IMR-90 (cell line): ENCODE measurements around the gene PIWIL4. TPM values are rescaled to one million over a fixed set of nuclear protein-coding genes. Genes with fewer than 3 reads are reported as not detected.
A peak's percentile ranks its signal among the peaks of the same experiment; 100 is the strongest.

Experiments used
- ATAC-seq: fragments of 200-7000 bp; cut with Tn5 transposase; 2 replicates; pipeline ENCODE4 v1.9.1; 2020; ENCODE audit warnings: low read depth, mild to moderate bottlenecking, moderate library complexity
- BruUV-seq: library from RNA; stranded (reverse); fragments of 400-500 nt; replicated peaks from 2 replicates; lab custom pipeline; 2021; lab: Mats Ljungman, UMichigan
- CTCF ChIA-PET: fragments of 300-600 bp; formaldehyde crosslinking; extraction: SDS; loops from one replicate; lab custom pipeline; 2021; ENCODE audit warnings: antibody characterized with exemption; lab: Yijun Ruan, JAX
- POLR2A ChIA-PET: fragments of 300-600 bp; sonication (Branson Sonifier 250); formaldehyde crosslinking; loops from one replicate; lab custom pipeline; 2022; ENCODE audit warnings: antibody characterized with exemption; ENCODE audit not compliant: unreplicated experiment; lab: Charles Lee
- DNase-seq: peaks from one replicate; pipeline ENCODE4 v3.0.0; 2013
- H2AFZ ChIP-seq: replicated peaks from 2 replicates; pipeline ENCODE3; 2013; ENCODE audit warnings: low read length, mild to moderate bottlenecking; ENCODE audit not compliant: poor library complexity
- H2AK5ac ChIP-seq: 2 replicates; pipeline ENCODE4 v1.6.1; 2013; ENCODE audit warnings: low read depth, low read length, inconsistent platforms
- H2AK9ac ChIP-seq: replicated peaks from 2 replicates; pipeline ENCODE3; 2013; ENCODE audit warnings: mild to moderate bottlenecking, low read depth, low read length, moderate library complexity; ENCODE audit not compliant: poor library complexity
- H2BK120ac ChIP-seq: 2 replicates; pipeline ENCODE4 v1.6.1; 2013; ENCODE audit warnings: low read depth, low read length, inconsistent platforms
- H2BK15ac ChIP-seq: 3 replicates; pipeline ENCODE4 v1.6.1; 2013; ENCODE audit warnings: low read depth, low read length, inconsistent platforms
- H2BK20ac ChIP-seq: 2 replicates; pipeline ENCODE4 v1.6.1; 2013; ENCODE audit warnings: low read depth, mild to moderate bottlenecking, inconsistent platforms, low read length, moderate library complexity
- H2BK5ac ChIP-seq: 2 replicates; pipeline ENCODE4 v1.6.1; 2013; ENCODE audit warnings: mild to moderate bottlenecking, low read depth, low read length, inconsistent platforms; ENCODE audit not compliant: poor library complexity, severe bottlenecking
- H3K14ac ChIP-seq: replicated peaks from 2 replicates; pipeline ENCODE4 v1.6.1; 2013; ENCODE audit warnings: low read depth, low read length, inconsistent platforms
- H3K18ac ChIP-seq: 2 replicates; pipeline ENCODE4 v1.6.1; 2013; ENCODE audit warnings: low read depth, low read length, control low read depth
- H3K23ac ChIP-seq: 2 replicates; pipeline ENCODE4 v1.6.1; 2013; ENCODE audit warnings: low read depth, low read length, inconsistent platforms
- H3K27ac ChIP-seq: 2 replicates; pipeline ENCODE4 v1.5.1; 2013; ENCODE audit warnings: mild to moderate bottlenecking, control low read depth, low read length; ENCODE audit not compliant: insufficient read depth
- H3K27me3 ChIP-seq: 2 replicates; pipeline ENCODE4 v1.6.1; 2013; ENCODE audit warnings: low read length; ENCODE audit not compliant: control insufficient read depth, insufficient read depth
- H3K36me3 ChIP-seq: 2 replicates; pipeline ENCODE4 v1.6.1; 2013; ENCODE audit warnings: low read length, mixed read lengths; ENCODE audit not compliant: control insufficient read depth, insufficient read depth
- H3K4ac ChIP-seq: 2 replicates; pipeline ENCODE4 v1.6.1; 2013; ENCODE audit warnings: low read depth, low read length, inconsistent platforms
- H3K4me1 ChIP-seq: 2 replicates; pipeline ENCODE4 v1.6.1; 2013; ENCODE audit warnings: low read length, mixed read lengths; ENCODE audit not compliant: control insufficient read depth, insufficient read depth
- H3K4me2 ChIP-seq: 2 replicates; pipeline ENCODE4 v1.6.1; 2013; ENCODE audit warnings: low read depth, mild to moderate bottlenecking, control low read depth, low read length, moderate library complexity
- H3K4me3 ChIP-seq: 2 replicates; pipeline ENCODE4 v1.5.1; 2013; ENCODE audit warnings: low read depth, mild to moderate bottlenecking, control low read depth, low read length, moderate library complexity; ENCODE audit not compliant: insufficient read depth
- H3K56ac ChIP-seq: 2 replicates; pipeline ENCODE4 v1.6.1; 2013; ENCODE audit warnings: low read length, inconsistent platforms; ENCODE audit not compliant: insufficient read depth; ENCODE audit errors: extremely low read depth
- H3K79me1 ChIP-seq, 2 experiments: 2 replicates each; pipeline ENCODE4 v1.6.1; 2013; ENCODE audit warnings: low read length in 2 of 2, inconsistent platforms in 1 of 2, low read depth in 1 of 2
- H3K9ac ChIP-seq: 2 replicates; pipeline ENCODE4 v1.6.1; 2013; ENCODE audit warnings: low read depth, low read length, control low read depth
- H3K9me1 ChIP-seq: 2 replicates; pipeline ENCODE4 v1.6.1; 2013; ENCODE audit warnings: low read length, inconsistent platforms; ENCODE audit not compliant: insufficient read depth
- H3K9me3 ChIP-seq: 2 replicates; pipeline ENCODE4 v1.6.1; 2013; ENCODE audit warnings: low read length; ENCODE audit not compliant: control insufficient read depth, insufficient read depth
- H4K20me1 ChIP-seq: 2 replicates; pipeline ENCODE4 v1.6.1; 2013; ENCODE audit warnings: low read length, inconsistent platforms; ENCODE audit not compliant: insufficient read depth
- H4K5ac ChIP-seq: 2 replicates; pipeline ENCODE4 v1.6.1; 2013; ENCODE audit warnings: mild to moderate bottlenecking, low read depth, low read length, control low read depth
- H4K8ac ChIP-seq, 2 experiments: 2 replicates each; pipeline ENCODE4 v1.6.1; 2013; ENCODE audit warnings: low read depth in 2 of 2, low read length in 2 of 2, control low read depth in 1 of 2, inconsistent platforms in 1 of 2
- H4K91ac ChIP-seq: 2 replicates; pipeline ENCODE4 v1.6.1; 2013; ENCODE audit warnings: low read depth, low read length, inconsistent platforms; ENCODE audit not compliant: insufficient read depth
- BHLHE40 ChIP-seq: fragments of 150-350 bp; IDR thresholded peaks from 2 replicates; pipeline ENCODE4 v1.6.1; 2016; ENCODE audit warnings: mild to moderate bottlenecking, low read depth, low read length
- CEBPB ChIP-seq: IDR thresholded peaks from 2 replicates; pipeline ENCODE4 v1.6.1; 2012; ENCODE audit warnings: low read depth, low read length, improper control_type of control experiment
- FOS ChIP-seq: fragments of 150-350 bp; IDR thresholded peaks from 2 replicates; pipeline ENCODE4 v1.6.1; 2016; ENCODE audit warnings: low read depth, low read length
- MAFK ChIP-seq: IDR thresholded peaks from 2 replicates; pipeline ENCODE4 v1.6.1; 2012; ENCODE audit warnings: low read depth, low read length, improper control_type of control experiment
- MAZ ChIP-seq: IDR thresholded peaks from 2 replicates; pipeline ENCODE4 v1.6.1; 2012; ENCODE audit warnings: low read depth, mild to moderate bottlenecking, low read length, improper control_type of control experiment, moderate library complexity, borderline replicate concordance
- MXI1 ChIP-seq: IDR thresholded peaks from 2 replicates; pipeline ENCODE4 v1.6.1; 2012; ENCODE audit warnings: low read depth, mild to moderate bottlenecking, low read length, moderate library complexity, borderline replicate concordance
- NFE2L2 ChIP-seq: fragments of 150-350 bp; IDR thresholded peaks from 2 replicates; pipeline ENCODE4 v1.6.1; 2016; ENCODE audit warnings: low read depth, mild to moderate bottlenecking, low read length
- POLR2A ChIP-seq: IDR thresholded peaks from 2 replicates; pipeline ENCODE4 v1.6.1; 2012; ENCODE audit warnings: mild to moderate bottlenecking, low read depth, low read length
- RAD21 ChIP-seq: IDR thresholded peaks from 2 replicates; pipeline ENCODE4 v1.6.1; 2012; ENCODE audit warnings: low read length, improper control_type of control experiment
- RCOR1 ChIP-seq: IDR thresholded peaks from 2 replicates; pipeline ENCODE4 v1.6.1; 2012; ENCODE audit warnings: mild to moderate bottlenecking, low read length, improper control_type of control experiment; ENCODE audit not compliant: insufficient replicate concordance
- RFX5 ChIP-seq: IDR thresholded peaks from 2 replicates; pipeline ENCODE4 v1.8.0; 2012; ENCODE audit warnings: low read depth, mild to moderate bottlenecking, low read length, moderate library complexity
- SMC3 ChIP-seq: fragments of 150-350 bp; IDR thresholded peaks from 2 replicates; pipeline ENCODE4 v1.6.1; 2016; ENCODE audit warnings: low read depth, mild to moderate bottlenecking, antibody characterized with exemption, low read length, moderate library complexity
- WGBS, 2 experiments: methylation state at CpG; one replicate each; pipeline versions ENCODE4 v1.1.5 to v1.1.7; 2013; ENCODE audit warnings: missing lambda C conversion rate in 2 of 2; ENCODE audit not compliant: insufficient read length in 1 of 2; ENCODE audit errors: extremely low coverage in 2 of 2; 5-methylcytosine and 5-hydroxymethylcytosine counted together
- dilution Hi-C: fragments of 300-500 bp; cut with HindIII; formaldehyde crosslinking; loops from one replicate; pipeline ENCODE4 v1.14.3; 2018; ENCODE audit warnings: low sequenced_read_pairs; ENCODE audit not compliant: unreplicated experiment
- in situ Hi-C: fragments of 300-500 bp; cut with MboI; formaldehyde crosslinking; loops from 3 replicates; pipeline ENCODE4 v1.14.3; 2019; ENCODE audit warnings: low sequenced_read_pairs, inconsistent platforms, mixed read lengths
- intact Hi-C: fragments of 100-400 bp; cut with micrococcal nuclease; formaldehyde crosslinking; loops from 2 replicates; pipeline ENCODE4 v1.10.0; 2022
- polyA plus RNA-seq, 3 experiments: library from polyadenylated mRNA; depleted of rRNA; stranded (reverse); fragments of >200 nt; gene quantifications; 2 replicates each; pipeline ENCODE4 v1.2.3, GENCODE V29; 2012; ENCODE audit warnings: low replicate concordance in 1 of 3
- total RNA-seq: library from RNA; depleted of rRNA; stranded (reverse); fragments of >200 nt; gene quantifications from 2 replicates; pipeline ENCODE4 v1.2.3, GENCODE V29; 2012
- TF ChIP-seq, protein P1 (sequence below): fragments of 150-350 bp; IDR thresholded peaks from 2 replicates; pipeline ENCODE4 v1.6.1; 2016; ENCODE audit warnings: low read depth, mild to moderate bottlenecking, low read length, moderate library complexity, borderline replicate concordance
- TF ChIP-seq, protein P2 (sequence below): fragments of 150-350 bp; IDR thresholded peaks from 2 replicates; pipeline ENCODE4 v1.6.1; 2017; ENCODE audit warnings: mild to moderate bottlenecking, antibody characterized with exemption, low read length, low read depth
- TF ChIP-seq, protein P3 (sequence below): conservative IDR thresholded peaks from 2 replicates; pipeline ENCODE4 v1.5.1; 2012; ENCODE audit warnings: mild to moderate bottlenecking, low read depth, low read length, improper control_type of control experiment

The PIWIL4 gene
- total and polyA plus RNA-seq, 2 of the 4 experiments (the other 2 are of a cell fraction), result 0.72 to 1.3 TPM

DNA sequence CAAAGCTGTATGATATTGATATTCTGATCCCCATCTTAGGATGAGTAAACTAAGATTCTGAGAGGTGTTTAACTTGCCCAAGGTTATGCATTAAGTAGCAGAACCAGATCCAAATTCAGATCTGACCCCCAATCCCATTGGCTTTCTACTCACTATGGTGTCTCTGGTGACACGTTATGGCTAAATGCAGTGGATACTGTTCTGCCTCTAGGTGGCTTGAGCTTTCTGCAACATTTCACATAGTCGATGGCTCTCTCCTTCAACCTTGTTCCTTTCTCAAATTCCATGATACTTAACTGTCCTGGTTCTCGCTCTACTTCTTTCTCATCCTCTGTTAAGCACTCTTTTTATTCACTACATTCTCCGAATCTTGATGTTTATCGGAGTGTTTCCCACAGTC, 45.5 kb upstream of the PIWIL4 start:
- no peak overlapping the region for H3K23ac ChIP-seq
- H2AK5ac ChIP-seq, result no peak overlapping the region
- H4K20me1 ChIP-seq, result no peaks in the 10 kb centered on the region
- H3K4me2 ChIP-seq, result no peak overlapping the region
- H4K91ac ChIP-seq, result no peak overlapping the region
- H3K36me3 ChIP-seq, result no peaks in the 10 kb centered on the region
- H3K4ac ChIP-seq, result no peak overlapping the region
- no peak overlapping the region for H3K56ac ChIP-seq
- no peak overlapping the region for H2BK15ac ChIP-seq
- H4K8ac ChIP-seq, result no peak overlapping the region
- no peak overlapping the region for H3K4me3 ChIP-seq
- no peak for TF ChIP-seq RFX5
- TF ChIP-seq MAZ, result no peak
- no peak for TF ChIP-seq NFE2L2
- no peak for TF ChIP-seq BHLHE40
- TF ChIP-seq SMC3, result 0 out of 2 replicates have a peak, but pooled peaks have one; percentile 28
- TF ChIP-seq MAFK, result no peak
- TF ChIP-seq FOS, result no peak
- TF ChIP-seq, protein P1, sequence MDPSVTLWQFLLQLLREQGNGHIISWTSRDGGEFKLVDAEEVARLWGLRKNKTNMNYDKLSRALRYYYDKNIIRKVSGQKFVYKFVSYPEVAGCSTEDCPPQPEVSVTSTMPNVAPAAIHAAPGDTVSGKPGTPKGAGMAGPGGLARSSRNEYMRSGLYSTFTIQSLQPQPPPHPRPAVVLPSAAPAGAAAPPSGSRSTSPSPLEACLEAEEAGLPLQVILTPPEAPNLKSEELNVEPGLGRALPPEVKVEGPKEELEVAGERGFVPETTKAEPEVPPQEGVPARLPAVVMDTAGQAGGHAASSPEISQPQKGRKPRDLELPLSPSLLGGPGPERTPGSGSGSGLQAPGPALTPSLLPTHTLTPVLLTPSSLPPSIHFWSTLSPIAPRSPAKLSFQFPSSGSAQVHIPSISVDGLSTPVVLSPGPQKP, result no peak
- no peak for TF ChIP-seq CEBPB
- TF ChIP-seq, protein P2, sequence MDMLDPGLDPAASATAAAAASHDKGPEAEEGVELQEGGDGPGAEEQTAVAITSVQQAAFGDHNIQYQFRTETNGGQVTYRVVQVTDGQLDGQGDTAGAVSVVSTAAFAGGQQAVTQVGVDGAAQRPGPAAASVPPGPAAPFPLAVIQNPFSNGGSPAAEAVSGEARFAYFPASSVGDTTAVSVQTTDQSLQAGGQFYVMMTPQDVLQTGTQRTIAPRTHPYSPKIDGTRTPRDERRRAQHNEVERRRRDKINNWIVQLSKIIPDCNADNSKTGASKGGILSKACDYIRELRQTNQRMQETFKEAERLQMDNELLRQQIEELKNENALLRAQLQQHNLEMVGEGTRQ, result no peak
- no peak for TF ChIP-seq MXI1
- TF ChIP-seq RAD21, result peak; percentile 37
- TF ChIP-seq, protein P3, sequence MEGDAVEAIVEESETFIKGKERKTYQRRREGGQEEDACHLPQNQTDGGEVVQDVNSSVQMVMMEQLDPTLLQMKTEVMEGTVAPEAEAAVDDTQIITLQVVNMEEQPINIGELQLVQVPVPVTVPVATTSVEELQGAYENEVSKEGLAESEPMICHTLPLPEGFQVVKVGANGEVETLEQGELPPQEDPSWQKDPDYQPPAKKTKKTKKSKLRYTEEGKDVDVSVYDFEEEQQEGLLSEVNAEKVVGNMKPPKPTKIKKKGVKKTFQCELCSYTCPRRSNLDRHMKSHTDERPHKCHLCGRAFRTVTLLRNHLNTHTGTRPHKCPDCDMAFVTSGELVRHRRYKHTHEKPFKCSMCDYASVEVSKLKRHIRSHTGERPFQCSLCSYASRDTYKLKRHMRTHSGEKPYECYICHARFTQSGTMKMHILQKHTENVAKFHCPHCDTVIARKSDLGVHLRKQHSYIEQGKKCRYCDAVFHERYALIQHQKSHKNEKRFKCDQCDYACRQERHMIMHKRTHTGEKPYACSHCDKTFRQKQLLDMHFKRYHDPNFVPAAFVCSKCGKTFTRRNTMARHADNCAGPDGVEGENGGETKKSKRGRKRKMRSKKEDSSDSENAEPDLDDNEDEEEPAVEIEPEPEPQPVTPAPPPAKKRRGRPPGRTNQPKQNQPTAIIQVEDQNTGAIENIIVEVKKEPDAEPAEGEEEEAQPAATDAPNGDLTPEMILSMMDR, result peak; percentile 46
- TF ChIP-seq RCOR1, result no peak
- no peak for TF ChIP-seq POLR2A
- no peak overlapping the region for H3K18ac ChIP-seq
- CTCF ChIA-PET, result interaction anchor here (0.8 to 1.3 kb wide), 3 partner anchors 9 to 53 kb away, joined by 3 to 5 read pairs (median 4); partner anchors contain the start of gene C11orf97
- intact Hi-C loops (no loop called here), in situ Hi-C loops (loop anchor here (10.0 kb wide), 1 partner anchor 53 kb away; no protein-coding TSS in a partner anchor), dilution Hi-C loops (no loop called here)
- no peak overlapping the region for H2BK20ac ChIP-seq
- DNase-seq, result no peak
- POLR2A ChIA-PET, result no interaction called here
- no TSS peak for BruUV-seq
- no peaks in the 10 kb centered on the region for H3K9me1 ChIP-seq
- H3K4me1 ChIP-seq, result peaks cover 2% of the 10 kb centered on the region; the same call in 1 of the 2 replicates
- H3K27ac ChIP-seq, result no peak overlapping the region
- ATAC-seq, result peak; percentile 62
- H2AK9ac ChIP-seq, result no peak overlapping the region
- H4K5ac ChIP-seq, result no peak overlapping the region
- no peaks in the 10 kb centered on the region for H3K9me3 ChIP-seq
- H3K27me3 ChIP-seq, result peaks cover 2% of the 10 kb centered on the region
- no peaks in the 10 kb centered on the region for H3K79me1 ChIP-seq
- no peak overlapping the region for H2BK120ac ChIP-seq
- no peak overlapping the region for H3K14ac ChIP-seq
- no peak overlapping the region for H3K9ac ChIP-seq
- WGBS, 2 experiments, result 84% methylated on average over 4 of the region's 5 CpGs; no CpG with 5 or more reads in 1 of the 2 experiments
- H2AFZ ChIP-seq, result no peak overlapping the region
- H2BK5ac ChIP-seq, result no peak overlapping the region
